Body of pancreas (tissue), 4 donors: ENCODE measurements around the gene SRRM4.

Experiments
- POLR2A ChIP-seq, 3 donors: fragments of 450-650 bp; IDR thresholded peaks; one replicate each; pipeline ENCODE4 v1.6.1; 2016; ENCODE audit warnings: antibody characterized with exemption in 3 of 3, mild to moderate bottlenecking in 2 of 3
- TF ChIP-seq, protein P1 (sequence below), 7 experiments: fragments of 450-650 bp in 4 of 7; fragments of 200-600 bp in 3 of 7; sonication (generic) in 3 of 7; IDR thresholded peaks; one replicate each; pipeline ENCODE4 v1.5.1; 2016 to 2019; ENCODE audit warnings: antibody characterized with exemption in 7 of 7

DNA sequence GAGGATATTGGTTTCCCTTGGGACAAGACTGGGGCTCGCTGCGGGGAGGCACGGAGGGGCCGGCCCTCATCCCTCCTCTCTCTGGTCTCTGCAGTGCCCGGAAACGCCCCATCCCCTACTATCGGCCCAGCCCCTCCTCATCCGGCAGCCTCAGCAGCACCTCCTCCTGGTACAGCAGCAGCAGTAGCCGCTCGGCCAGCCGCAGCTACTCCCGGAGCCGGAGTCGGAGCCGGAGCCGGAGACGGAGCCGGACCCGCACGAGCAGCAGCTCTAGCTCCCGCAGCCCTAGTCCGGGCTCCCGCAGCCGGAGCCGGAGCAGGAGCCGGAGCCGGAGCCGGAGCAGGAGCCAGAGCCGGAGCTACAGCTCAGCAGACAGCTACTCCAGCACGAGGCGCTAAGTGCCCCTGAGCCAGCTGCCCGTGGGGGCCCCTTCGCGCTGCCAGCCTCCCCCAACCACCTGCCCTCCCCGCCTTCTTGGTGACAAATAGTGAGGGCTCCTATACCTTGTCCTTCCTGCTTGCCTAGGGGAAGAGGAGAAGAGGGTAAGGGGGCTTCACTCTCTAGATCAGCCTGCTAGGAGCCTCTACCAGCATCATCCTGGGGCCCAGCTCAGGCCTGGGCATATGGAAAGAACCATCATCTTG lies 175.2 kb downstream of the SRRM4 start:
- TF ChIP-seq, protein P1, sequence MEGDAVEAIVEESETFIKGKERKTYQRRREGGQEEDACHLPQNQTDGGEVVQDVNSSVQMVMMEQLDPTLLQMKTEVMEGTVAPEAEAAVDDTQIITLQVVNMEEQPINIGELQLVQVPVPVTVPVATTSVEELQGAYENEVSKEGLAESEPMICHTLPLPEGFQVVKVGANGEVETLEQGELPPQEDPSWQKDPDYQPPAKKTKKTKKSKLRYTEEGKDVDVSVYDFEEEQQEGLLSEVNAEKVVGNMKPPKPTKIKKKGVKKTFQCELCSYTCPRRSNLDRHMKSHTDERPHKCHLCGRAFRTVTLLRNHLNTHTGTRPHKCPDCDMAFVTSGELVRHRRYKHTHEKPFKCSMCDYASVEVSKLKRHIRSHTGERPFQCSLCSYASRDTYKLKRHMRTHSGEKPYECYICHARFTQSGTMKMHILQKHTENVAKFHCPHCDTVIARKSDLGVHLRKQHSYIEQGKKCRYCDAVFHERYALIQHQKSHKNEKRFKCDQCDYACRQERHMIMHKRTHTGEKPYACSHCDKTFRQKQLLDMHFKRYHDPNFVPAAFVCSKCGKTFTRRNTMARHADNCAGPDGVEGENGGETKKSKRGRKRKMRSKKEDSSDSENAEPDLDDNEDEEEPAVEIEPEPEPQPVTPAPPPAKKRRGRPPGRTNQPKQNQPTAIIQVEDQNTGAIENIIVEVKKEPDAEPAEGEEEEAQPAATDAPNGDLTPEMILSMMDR (IDR thresholded peaks at IDR 0.05) = no peak
- TF ChIP-seq POLR2A (IDR thresholded peaks at IDR 0.05) = no peak
